A549 (cell line): ENCODE measurements around the gene ARHGEF11. TPM values are rescaled to one million over a fixed set of nuclear protein-coding genes. Genes with fewer than 3 reads are reported as not detected.

Experiments used
- ATAC-seq, 2 experiments: fragments of 200-7000 bp in 1 of 2; fragments of >200 bp in 1 of 2; cut with Nextera tagmentation in 1 of 2; cut with Tn5 transposase in 1 of 2; 3 replicates each; pipeline versions ENCODE4 v1.8.0 to v1.9.1; 2018 to 2020; ENCODE audit warnings: mild to moderate bottlenecking in 1 of 2, moderate library complexity in 1 of 2
- CTCF ChIA-PET: fragments of 300-600 bp; sonication (Branson Sonifier 250); formaldehyde crosslinking; extraction: SDS; loops from one replicate; lab custom pipeline; 2021; ENCODE audit warnings: antibody characterized with exemption, inconsistent platforms; lab: Yijun Ruan, JAX
- POLR2A ChIA-PET: fragments of 350-600 bp; formaldehyde crosslinking; extraction: SDS; loops from one replicate; lab custom pipeline; 2021; ENCODE audit warnings: antibody characterized with exemption, inconsistent platforms; lab: Yijun Ruan, JAX
- DNase-seq, 2 experiments: peaks; one replicate each; pipeline versions ENCODE4 v3.0.0 to v3.0.0-alpha.2; 2011 to 2016; ENCODE audit warnings: low read depth in 1 of 2, low spot score in 1 of 2
- FAIRE-seq: peaks from 2 replicates; lab custom pipeline; 2011; peaks lifted over from hg19 to GRCh38; lab: Jason Lieb, UNC
- H3K27ac ChIP-seq, 2 experiments: fragments of >200 bp; sonication (Bioruptor Twin); formaldehyde crosslinking; 3 replicates each; pipeline ENCODE4 v1.5.1; 2016 to 2017
- H3K4me1 ChIP-seq: fragments of >200 bp; sonication (Bioruptor Twin); formaldehyde crosslinking; 3 replicates; pipeline ENCODE4 v1.6.1; 2016
- H3K4me2 ChIP-seq: fragments of >200 bp; sonication (Bioruptor Twin); formaldehyde crosslinking; 3 replicates; pipeline ENCODE4 v1.6.1; 2016
- H3K4me3 ChIP-seq: fragments of >200 bp; sonication (Bioruptor Twin); formaldehyde crosslinking; 3 replicates; pipeline ENCODE4 v1.5.1; 2016
- H3K9me3 ChIP-seq: fragments of >200 bp; sonication (Bioruptor Twin); formaldehyde crosslinking; 3 replicates; pipeline ENCODE4 v1.6.1; 2016
- BHLHE40 ChIP-seq: IDR thresholded peaks from 2 replicates; pipeline ENCODE4 v1.6.1; 2012; ENCODE audit warnings: low read depth, low read length, inconsistent platforms
- CBX8 ChIP-seq: fragments of 200-600 bp; sonication (generic); IDR thresholded peaks from 2 replicates; pipeline ENCODE4 v1.6.1; 2016
- CTCF ChIP-seq: fragments of >200 bp; sonication (Bioruptor Twin); formaldehyde crosslinking; IDR thresholded peaks from 3 replicates; pipeline ENCODE4 v1.5.1; 2016
- FOSB ChIP-seq: fragments of 250-450 bp; sonication (Bioruptor Pico); IDR thresholded peaks from 2 replicates; pipeline ENCODE4 v1.5.0; 2020; ENCODE audit warnings: mild to moderate bottlenecking, moderate library complexity
- FOXS1 ChIP-seq: fragments of 250-450 bp; sonication (Bioruptor Pico); IDR thresholded peaks from 2 replicates; pipeline ENCODE4 v1.5.0; 2020; ENCODE audit warnings: mild to moderate bottlenecking, moderate library complexity
- HDAC2 ChIP-seq: fragments of 200-600 bp; sonication (generic); IDR thresholded peaks from 2 replicates; pipeline ENCODE4 v1.6.1; 2016
- HEYL ChIP-seq: fragments of 250-450 bp; sonication (Bioruptor Pico); IDR thresholded peaks from 2 replicates; pipeline ENCODE4 v1.8.0; 2021; ENCODE audit warnings: mild to moderate bottlenecking, moderate library complexity
- HMGXB4 ChIP-seq: fragments of 250-450 bp; sonication (Bioruptor Pico); IDR thresholded peaks from 2 replicates; pipeline ENCODE4 v1.5.0; 2021; ENCODE audit warnings: mild to moderate bottlenecking, moderate library complexity, borderline replicate concordance
- HOXA7 ChIP-seq: fragments of 250-450 bp; sonication (Bioruptor Pico); IDR thresholded peaks from 2 replicates; pipeline ENCODE4 v1.5.0; 2020; ENCODE audit warnings: mild to moderate bottlenecking, moderate library complexity
- HOXB5 ChIP-seq: fragments of 250-450 bp; sonication (Bioruptor Pico); IDR thresholded peaks from 2 replicates; pipeline ENCODE4 v1.5.0; 2020; ENCODE audit warnings: mild to moderate bottlenecking, moderate library complexity
- MAFK ChIP-seq: fragments of 450-650 bp; IDR thresholded peaks from 2 replicates; pipeline ENCODE4 v1.6.1; 2014; ENCODE audit not compliant: partially characterized antibody
- MAX ChIP-seq: IDR thresholded peaks from 2 replicates; pipeline ENCODE4 v1.6.1; 2012
- NFE2L2 ChIP-seq: fragments of 150-350 bp; conservative IDR thresholded peaks from 2 replicates; pipeline ENCODE4 v1.6.1; 2014; ENCODE audit warnings: low read length
- NR3C1 ChIP-seq: fragments of >200 bp; sonication (Bioruptor Twin); formaldehyde crosslinking; IDR thresholded peaks from 3 replicates; pipeline ENCODE4 v1.6.1; 2017
- PBX3 ChIP-seq: IDR thresholded peaks from 2 replicates; pipeline ENCODE4 v1.6.1; 2012
- POLR2A ChIP-seq: IDR thresholded peaks from 2 replicates; pipeline ENCODE4 v1.6.1; 2012; ENCODE audit warnings: mild to moderate bottlenecking, low read length
- POLR2AphosphoS2 ChIP-seq: conservative IDR thresholded peaks from 2 replicates; pipeline ENCODE4 v1.6.1; 2012; ENCODE audit warnings: low read length, improper control_type of control experiment, inconsistent platforms
- RAD21 ChIP-seq, 2 experiments: fragments of >200 bp in 1 of 2; sonication (Bioruptor Twin) in 1 of 2; formaldehyde crosslinking in 1 of 2; IDR thresholded peaks in 1 of 2; conservative IDR thresholded peaks in 1 of 2; 2 replicates in 1 of 2; 3 replicates in 1 of 2; pipeline ENCODE4 v1.6.1; 2012 to 2018; ENCODE audit warnings: inconsistent platforms in 1 of 2
- RFX5 ChIP-seq: fragments of 450-650 bp; IDR thresholded peaks from 2 replicates; pipeline ENCODE4 v1.7.1; 2014; ENCODE audit warnings: antibody characterized with exemption, mild to moderate bottlenecking, moderate library complexity
- RNF2 ChIP-seq: fragments of 200-600 bp; sonication (generic); IDR thresholded peaks from 2 replicates; pipeline ENCODE4 v1.6.1; 2016; ENCODE audit warnings: low read depth, mild to moderate bottlenecking, antibody characterized with exemption, moderate library complexity, borderline replicate concordance
- SMC3 ChIP-seq: fragments of >200 bp; sonication (Bioruptor Twin); formaldehyde crosslinking; IDR thresholded peaks from 3 replicates; pipeline ENCODE4 v1.6.1; 2018; ENCODE audit warnings: inconsistent platforms
- TP53 ChIP-seq: fragments of 250-450 bp; sonication (Bioruptor Pico); IDR thresholded peaks from 2 replicates; pipeline ENCODE4 v1.5.0; 2021; ENCODE audit warnings: mild to moderate bottlenecking, moderate library complexity
- USF2 ChIP-seq: fragments of 450-650 bp; IDR thresholded peaks from 2 replicates; pipeline ENCODE4 v1.6.1; 2014; ENCODE audit warnings: antibody characterized with exemption
- ZC3H11A ChIP-seq: fragments of 450-650 bp; IDR thresholded peaks from 2 replicates; pipeline ENCODE4 v1.6.1; 2014; ENCODE audit warnings: antibody characterized with exemption, mild to moderate bottlenecking
- WGBS: methylation state at CpG from one replicate; pipeline ENCODE4 v1.1.6; 2017; ENCODE audit errors: missing lambda C conversion rate; 5-methylcytosine and 5-hydroxymethylcytosine counted together
- polyA plus RNA-seq, 4 experiments: library from polyadenylated mRNA; depleted of rRNA in 3 of 4; stranded (reverse); fragments of >200 nt; fragmentation: RNase III in 1 of 4; extraction: RNeasy Plus Mini Kit Qiagen cat#74134 plus additional on column Dnase treatment in 1 of 4; gene quantifications; 2 replicates in 3 of 4; 3 replicates in 1 of 4; pipeline ENCODE4 v1.2.3, GENCODE V29; 2011 to 2017

ARHGEF11 gene
- polyA plus RNA-seq, 2 of the 4 experiments (the other 2 are of a cell fraction), result 15.7 to 17.1 TPM

- TF ChIP-seq POLR2A (no peak), ZC3H11A (no peak), RFX5 (no peak), HEYL (CRISPR knock-in tag) (no peak), HDAC2 (no peak), HMGXB4 (CRISPR knock-in tag) (no peak)
These were observed 140.4 kb downstream of the ARHGEF11 start (continued) for GRCh38 chr1:156905176-156905575.

GRCh38 chr1:156904187-156904959 is 141.2 kb downstream of the ARHGEF11 start:
- H3K4me2 ChIP-seq, result no peak overlapping the region
- no peak for FAIRE-seq
- TF ChIP-seq TP53 (CRISPR knock-in tag) (no peak), BHLHE40 (no peak), NR3C1 (no peak), NFE2L2 (no peak), HOXA7 (no peak), HMGXB4 (CRISPR knock-in tag) (no peak), POLR2AphosphoS2 (no peak), RNF2 (no peak), RFX5 (no peak), CBX8 (no peak), POLR2A (no peak), RAD21 (conservative IDR thresholded peaks at IDR 0.05 in 1 of 2, IDR thresholded peaks at IDR 0.05 in 1 of 2) (no peak), FOXS1 (CRISPR knock-in tag) (no peak), HOXB5 (CRISPR knock-in tag) (no peak), MAX (no peak), USF2 (no peak)
- TF ChIP-seq, all 56 proteins: peak for 0
- POLR2A ChIA-PET, result no interaction called here
- no peak for DNase-seq
- CTCF ChIA-PET, result interaction anchor here (8.6 kb wide), 1 partner anchor 18 kb away, joined by 84 read pairs; the partner anchor contains the start of gene LRRC71
- Histone ChIP-seq H3K4me3 (no peak overlapping the region), H3K9me3 (no peaks in the 10 kb centered on the region), H3K27ac (no peak overlapping the region), H3K4me1 (peaks cover 26% of the 10 kb centered on the region)
- 87% methylated on average over 18 of the region's 19 CpGs for WGBS
- no peak for ATAC-seq

- POLR2A ChIA-PET, result no interaction called here
- H3K4me3 ChIP-seq, result no peak overlapping the region
- ATAC-seq (no peak), FAIRE-seq (no peak), DNase-seq (no peak)
- H3K27ac ChIP-seq, result 0 out of 6 replicates have a peak overlapping the region, but pooled peaks of 1 of the 2 experiments have one; percentile 17
- TF ChIP-seq CTCF (no peak), USF2 (no peak), TP53 (CRISPR knock-in tag) (no peak), FOSB (no peak), SMC3 (no peak), MAFK (no peak), PBX3 (no peak)
- H3K9me3 ChIP-seq, result no peaks in the 10 kb centered on the region
- CTCF ChIA-PET, result interaction anchor here (2.1 to 8.6 kb wide), 2 partner anchors 19 to 65 kb away, joined by 7 to 84 read pairs; partner anchors contain the start of gene LRRC71
- 83% methylated on average over 15 of the region's 15 CpGs for WGBS
- peaks cover 35% of the 10 kb centered on the region for H3K4me1 ChIP-seq
- H3K4me2 ChIP-seq, result no peak overlapping the region
These were observed 142.0 kb downstream of the ARHGEF11 start for GRCh38 chr1:156903328-156904091.
